PFSK-1 (cell line): Measurements from ENCODE around the gene SLC37A2.
A peak's percentile ranks its signal among the peaks of the same experiment; 100 is the strongest.

ENCODE experiments used
- FOXP2 ChIP-seq: optimal IDR thresholded peaks from 2 replicates; pipeline ENCODE3; 2011; ENCODE audit warnings: borderline replicate concordance, control low read depth, inconsistent platforms; ENCODE audit not compliant: insufficient read depth; ENCODE audit errors: extremely low read length, extremely low read depth
- POLR2AphosphoS5 ChIP-seq: IDR thresholded peaks from 2 replicates; pipeline ENCODE4 v1.6.1; 2012; ENCODE audit warnings: low read depth, mild to moderate bottlenecking, control low read depth, low read length, moderate library complexity
- REST ChIP-seq, 2 experiments: IDR thresholded peaks; 2 replicates each; pipeline versions ENCODE4 v1.6.1 to v1.8.0; 2011 to 2012; ENCODE audit warnings: low read depth in 2 of 2, low read length in 2 of 2, control low read depth in 1 of 2, inconsistent platforms in 1 of 2, mild to moderate bottlenecking in 1 of 2, moderate library complexity in 1 of 2; ENCODE audit not compliant: insufficient read depth in 1 of 2
- SIN3A ChIP-seq: IDR thresholded peaks from 2 replicates; pipeline ENCODE4 v1.6.1; 2012; ENCODE audit warnings: mild to moderate bottlenecking, low read length, moderate library complexity, borderline replicate concordance; ENCODE audit not compliant: insufficient read depth
- TAF1 ChIP-seq: IDR thresholded peaks from 2 replicates; pipeline ENCODE4 v1.6.1; 2012; ENCODE audit warnings: low read length, control low read depth, borderline replicate concordance; ENCODE audit not compliant: insufficient read depth

GRCh38 chr11:125111343-125112207 lies 48.5 kb downstream of the SLC37A2 start, which contains the start of gene TMEM218:
- TF ChIP-seq POLR2AphosphoS5 (peak; percentile 46; the same call in 1 of the 2 replicates), SIN3A (no peak), TAF1 (0 out of 2 replicates have a peak, but pooled peaks have one; percentile 29), REST (IDR thresholded peaks at IDR 0.05; ENCODE audit: insufficient read depth in 1 of 2, low read depth in 2 of 2, low read length in 2 of 2) (no peak), FOXP2 (peak; percentile 51)
